Measurements from ENCODE around the gene EEIG2. TPM values are rescaled to one million over a fixed set of nuclear protein-coding genes. Genes with fewer than 3 reads are reported as not detected.

Gene EEIG2
- total and polyA plus RNA-seq, 9 of the 15 experiments (the other 6 are each of a cell fraction or from before 2014, with no cell fraction given): 6.1 to 26.9 (median 15.2) TPM

GRCh38 chr1:108521990-108522393, 37.9 kb upstream of the EEIG2 start (continued):
- TF ChIP-seq ZNF175 (CRISPR knock-in tag; IDR thresholded peaks at IDR 0.05; ENCODE audit: low read depth): no peak

DNA sequence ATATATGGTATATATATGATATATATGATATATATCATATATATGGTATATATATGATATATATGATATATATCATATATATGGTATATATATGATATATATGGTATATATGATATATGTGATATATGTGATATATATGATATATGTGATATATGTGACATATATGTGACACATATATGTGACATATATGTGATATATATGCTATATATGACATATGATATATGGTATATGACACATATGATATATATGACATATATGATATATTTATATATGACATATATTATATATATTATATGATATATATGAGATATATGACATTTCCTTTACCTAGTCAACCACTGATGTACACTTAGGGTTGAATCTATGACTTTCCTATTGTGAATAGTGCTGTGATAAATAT, 36.1 kb upstream of the EEIG2 start:
- no peaks in the 10 kb centered on the region for H3K27me3 ChIP-seq (ENCODE audit: control insufficient read depth in 2 of 2, insufficient read depth in 2 of 2, low read length in 2 of 2)
- CTCF ChIA-PET (ENCODE audit: low intra/inter-chr PET ratio): no interaction called here
- H3K4me2 ChIP-seq (ENCODE audit: insufficient read depth, low read length): no peak overlapping the region
- in situ Hi-C loops (cut with MboI): no loop called here
- POLR2A ChIA-PET: no interaction called here
- no peak overlapping the region for H2AFZ ChIP-seq (ENCODE audit: low read depth, low read length)
- DNase-seq (ENCODE audit: extremely low read depth in 1 of 4, low spot score in 3 of 4): no peak
- TF ChIP-seq NCOA6 (IDR thresholded peaks at IDR 0.05): no peak
- TF ChIP-seq NCOA2 (IDR thresholded peaks at IDR 0.05; ENCODE audit: partially characterized antibody in 2 of 2): peak in 1 of 2 experiments; percentile 97
- no peak overlapping the region for H3K27ac ChIP-seq (ENCODE audit: extremely low read depth, low read depth, low read length)
- peaks cover 7% of the 10 kb centered on the region for H3K9me3 ChIP-seq (replicated peaks; ENCODE audit: control insufficient read depth, insufficient read depth, low read depth, low read length)
- no TSS peak for BruUV-seq (replicated peaks)
- FAIRE-seq: no peak
- no peak overlapping the region for H3K4me3 ChIP-seq
- H3K9me1 ChIP-seq (ENCODE audit: control insufficient read depth, insufficient read depth, low read length): no peaks in the 10 kb centered on the region
- no peaks in the 10 kb centered on the region for H3K36me3 ChIP-seq (ENCODE audit: control insufficient read depth, insufficient read depth, low read length)
- peaks cover 0 to 11% of the 10 kb centered on the region in 2 experiments; a peak in 4 of 5 replicates for H3K4me1 ChIP-seq (replicated peaks in 1 of 2; ENCODE audit: control insufficient read depth in 2 of 2, insufficient read depth in 2 of 2, low read length in 2 of 2)
- no peak for ATAC-seq
- no peak overlapping the region for H3K9ac ChIP-seq (ENCODE audit: insufficient read depth in 1 of 2, low read depth in 2 of 2, low read length in 2 of 2)
- intact Hi-C loops (cut with micrococcal nuclease): no loop called here
- no peaks in the 10 kb centered on the region for H3K79me2 ChIP-seq (ENCODE audit: control insufficient read depth, insufficient read depth, low read length)
- H4K20me1 ChIP-seq (replicated peaks; ENCODE audit: control insufficient read depth, insufficient read depth, low read length): no peaks in the 10 kb centered on the region

DNA sequence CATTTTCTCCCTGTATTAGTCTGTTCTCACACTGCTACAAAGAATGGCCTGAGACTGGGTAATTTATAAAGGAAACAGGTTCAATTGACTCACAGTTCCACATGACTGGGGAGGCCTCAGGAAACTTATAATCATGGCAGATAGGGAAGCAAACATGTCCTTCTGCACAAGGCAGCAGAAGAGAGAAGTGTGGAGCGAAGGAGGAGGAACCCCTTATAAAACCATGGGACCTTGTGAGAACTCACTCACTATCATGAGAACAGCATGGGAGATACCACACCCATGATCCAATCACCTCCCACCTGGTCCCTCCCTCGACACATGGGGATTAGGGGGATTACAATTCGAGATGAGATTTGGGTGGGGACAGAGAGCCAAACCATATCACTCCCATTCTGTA, 35.2 kb upstream of the EEIG2 start:
- peak; percentile 25 to 48; a peak in 1 of 4 replicates for TF ChIP-seq TRIM24 (IDR thresholded peaks at IDR 0.05)
- TF ChIP-seq CSDE1 (IDR thresholded peaks at IDR 0.05): no peak
- TF ChIP-seq, protein P1, sequence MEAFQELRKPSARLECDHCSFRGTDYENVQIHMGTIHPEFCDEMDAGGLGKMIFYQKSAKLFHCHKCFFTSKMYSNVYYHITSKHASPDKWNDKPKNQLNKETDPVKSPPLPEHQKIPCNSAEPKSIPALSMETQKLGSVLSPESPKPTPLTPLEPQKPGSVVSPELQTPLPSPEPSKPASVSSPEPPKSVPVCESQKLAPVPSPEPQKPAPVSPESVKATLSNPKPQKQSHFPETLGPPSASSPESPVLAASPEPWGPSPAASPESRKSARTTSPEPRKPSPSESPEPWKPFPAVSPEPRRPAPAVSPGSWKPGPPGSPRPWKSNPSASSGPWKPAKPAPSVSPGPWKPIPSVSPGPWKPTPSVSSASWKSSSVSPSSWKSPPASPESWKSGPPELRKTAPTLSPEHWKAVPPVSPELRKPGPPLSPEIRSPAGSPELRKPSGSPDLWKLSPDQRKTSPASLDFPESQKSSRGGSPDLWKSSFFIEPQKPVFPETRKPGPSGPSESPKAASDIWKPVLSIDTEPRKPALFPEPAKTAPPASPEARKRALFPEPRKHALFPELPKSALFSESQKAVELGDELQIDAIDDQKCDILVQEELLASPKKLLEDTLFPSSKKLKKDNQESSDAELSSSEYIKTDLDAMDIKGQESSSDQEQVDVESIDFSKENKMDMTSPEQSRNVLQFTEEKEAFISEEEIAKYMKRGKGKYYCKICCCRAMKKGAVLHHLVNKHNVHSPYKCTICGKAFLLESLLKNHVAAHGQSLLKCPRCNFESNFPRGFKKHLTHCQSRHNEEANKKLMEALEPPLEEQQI (IDR thresholded peaks at IDR 0.05): peak; percentile 93
- TF ChIP-seq ZNF696 (CRISPR knock-in tag; conservative IDR thresholded peaks at IDR 0.05): no peak
- CTCF ChIA-PET (ENCODE audit: low intra/inter-chr PET ratio): no interaction called here
- Histone ChIP-seq H3K27me3 (ENCODE audit: control insufficient read depth in 2 of 2, insufficient read depth in 2 of 2, low read length in 2 of 2) (no peaks in the 10 kb centered on the region), H3K27ac (ENCODE audit: extremely low read depth, low read depth, low read length) (no peak overlapping the region), H3K4me3 (no peak overlapping the region), H3K4me2 (ENCODE audit: insufficient read depth, low read length) (no peak overlapping the region), H3K9ac (ENCODE audit: insufficient read depth in 1 of 2, low read depth in 2 of 2, low read length in 2 of 2) (no peak overlapping the region), H3K9me1 (ENCODE audit: control insufficient read depth, insufficient read depth, low read length) (no peaks in the 10 kb centered on the region), H3K9me3 (replicated peaks; ENCODE audit: control insufficient read depth, insufficient read depth, low read depth, low read length) (peaks cover 7% of the 10 kb centered on the region), H4K20me1 (replicated peaks; ENCODE audit: control insufficient read depth, insufficient read depth, low read length) (no peaks in the 10 kb centered on the region), H3K36me3 (ENCODE audit: control insufficient read depth, insufficient read depth, low read length) (no peaks in the 10 kb centered on the region), H3K4me1 (replicated peaks in 1 of 2; ENCODE audit: control insufficient read depth in 2 of 2, insufficient read depth in 2 of 2, low read length in 2 of 2) (peaks cover 0 to 14% of the 10 kb centered on the region in 2 experiments; a peak in 4 of 5 replicates), H2AFZ (ENCODE audit: low read depth, low read length) (no peak overlapping the region), H3K79me2 (ENCODE audit: control insufficient read depth, insufficient read depth, low read length) (no peaks in the 10 kb centered on the region)
- POLR2A ChIA-PET: no interaction called here
- ATAC-seq (no peak), DNase-seq (ENCODE audit: extremely low read depth in 1 of 4, low spot score in 3 of 4) (no peak), FAIRE-seq (no peak)
- 55% methylated on average over 3 of the region's 3 CpGs for WGBS (ENCODE audit: insufficient coverage, low coverage, missing lambda C conversion rate)
- no TSS peak for BruUV-seq (replicated peaks)
- in situ Hi-C loops (cut with MboI) (no loop called here), intact Hi-C loops (cut with micrococcal nuclease) (no loop called here)

Measured in K562 (cell line).